ENCODE results near the gene BLTP3A.

The BLTP3A gene

DNA sequence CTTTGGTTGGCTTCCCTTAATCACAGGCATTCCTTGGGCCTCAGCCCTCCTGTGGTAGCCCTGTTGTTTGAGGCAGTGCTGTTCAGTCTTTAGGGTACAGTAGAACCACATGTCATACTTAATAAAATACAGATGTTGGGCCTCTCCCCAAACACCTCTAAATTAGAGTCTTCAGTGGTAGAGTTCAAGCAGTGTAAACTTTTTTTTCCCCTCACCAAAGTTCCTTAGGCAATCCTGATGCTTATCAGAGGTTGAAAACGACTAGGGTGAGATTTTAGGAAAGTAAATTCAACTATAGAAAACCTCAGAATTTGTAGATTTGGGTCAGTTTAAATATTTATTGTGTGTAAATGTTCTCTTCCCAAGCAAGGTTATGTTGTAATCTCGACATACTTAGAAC, 44.6 kb downstream of the BLTP3A start:
- no peak for DNase-seq

- no peak for DNase-seq
Measured at GRCh38 chr6:34837528-34837927, 45.6 kb downstream of the BLTP3A start.

- no peak for DNase-seq
Measured at GRCh38 chr6:34839666-34840352, 47.9 kb downstream of the BLTP3A start.
